Chondrocyte (in vitro differentiated cells): Measurements from ENCODE around the gene LRRC31. TPM values are rescaled to one million over a fixed set of nuclear protein-coding genes. Genes with fewer than 3 reads are reported as not detected.

Experiments
- DNase-seq: peaks from one replicate; pipeline ENCODE4 v3.0.0; 2021; ENCODE audit warnings: mixed read lengths, low spot score
- H3K27ac Mint-ChIP-seq: one replicate; pipeline ENCODE4 v1.8.0; 2021; ENCODE audit warnings: mild to moderate bottlenecking, moderate library complexity, mixed read lengths; ENCODE audit not compliant: unreplicated experiment
- H3K27me3 Mint-ChIP-seq: 2 replicates; pipeline ENCODE4 v1.8.0; 2021; ENCODE audit warnings: low read depth, mixed read lengths
- H3K36me3 Mint-ChIP-seq: 2 replicates; pipeline ENCODE4 v1.8.0; 2021; ENCODE audit warnings: low read depth, mixed read lengths
- H3K4me1 Mint-ChIP-seq: 2 replicates; pipeline ENCODE4 v1.8.0; 2021; ENCODE audit warnings: low read depth, mild to moderate bottlenecking, mixed read lengths
- H3K4me3 Mint-ChIP-seq: one replicate; pipeline ENCODE4 v1.8.0; 2021; ENCODE audit warnings: mild to moderate bottlenecking, moderate library complexity, mixed read lengths; ENCODE audit not compliant: unreplicated experiment
- H3K9me3 Mint-ChIP-seq: 2 replicates; pipeline ENCODE4 v1.8.0; 2021; ENCODE audit warnings: low read depth, mixed read lengths
- CTCF ChIP-seq: fragments of 200-600 bp; sonication (generic); IDR thresholded peaks from 2 replicates; pipeline ENCODE4 v1.5.0; 2021; ENCODE audit warnings: antibody characterized with exemption, mild to moderate bottlenecking, moderate library complexity
- total RNA-seq: library from RNA; stranded (reverse); gene quantifications from 3 replicates; pipeline ENCODE4 v1.2.1, GENCODE V29; 2021

The LRRC31 gene
- total RNA-seq, 1 donor from 2014 or later, result not detected

GRCh38 chr3:169850618-169851017 is 19.1 kb downstream of the LRRC31 start:
- Mint-ChIP-seq H3K4me3 (no peak overlapping the region), H3K9me3 (no peaks in the 10 kb centered on the region), H3K4me1 (peaks cover 3% of the 10 kb centered on the region), H3K27ac (no peak overlapping the region), H3K27me3 (peaks cover 12% of the 10 kb centered on the region), H3K36me3 (no peaks in the 10 kb centered on the region)
- no peak for TF ChIP-seq CTCF
- no peak for DNase-seq

- Mint-ChIP-seq H3K27me3 (peaks cover 9% of the 10 kb centered on the region), H3K4me1 (peaks cover 3% of the 10 kb centered on the region), H3K27ac (no peak overlapping the region), H3K9me3 (peaks cover 2% of the 10 kb centered on the region), H3K4me3 (no peak overlapping the region), H3K36me3 (no peaks in the 10 kb centered on the region)
- no peak for DNase-seq
- no peak for TF ChIP-seq CTCF
Measured at GRCh38 chr3:169848741-169849140, 21.0 kb downstream of the LRRC31 start.

GRCh38 chr3:169847896-169848295 is 21.8 kb downstream of the LRRC31 start:
- no peak for TF ChIP-seq CTCF
- Mint-ChIP-seq H3K36me3 (no peaks in the 10 kb centered on the region), H3K27ac (no peak overlapping the region), H3K27me3 (peaks cover 7% of the 10 kb centered on the region), H3K4me3 (no peak overlapping the region), H3K9me3 (peaks cover 5% of the 10 kb centered on the region), H3K4me1 (peaks cover 3% of the 10 kb centered on the region)
- DNase-seq, result no peak

- Mint-ChIP-seq H3K36me3 (no peaks in the 10 kb centered on the region), H3K27ac (no peak overlapping the region), H3K9me3 (peaks cover 5% of the 10 kb centered on the region), H3K4me1 (peaks cover 3% of the 10 kb centered on the region), H3K4me3 (no peak overlapping the region), H3K27me3 (peaks cover 4% of the 10 kb centered on the region)
- TF ChIP-seq CTCF, result no peak
- no peak for DNase-seq
Measured at GRCh38 chr3:169846458-169847193, 23.1 kb downstream of the LRRC31 start.

DNA sequence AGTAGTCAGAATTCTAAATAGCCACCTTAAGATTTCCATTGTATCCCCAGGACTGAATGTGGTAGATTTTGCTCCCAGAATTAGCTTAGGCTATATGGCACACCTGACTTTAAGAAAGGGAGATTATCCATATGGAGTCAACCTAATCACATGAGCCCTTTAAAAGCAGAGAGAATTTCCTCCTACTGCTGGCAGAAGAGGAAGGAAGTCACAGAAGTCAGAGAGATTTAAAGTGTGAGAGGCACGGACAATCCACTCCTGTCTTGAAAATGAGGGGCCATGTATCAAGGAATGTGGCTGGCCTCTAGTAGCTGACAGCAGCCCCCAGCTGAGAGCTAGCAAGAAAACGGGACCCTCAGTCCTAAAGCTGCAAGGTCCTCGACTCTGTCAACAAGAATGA is 26.8 kb downstream of the LRRC31 start:
- no peak for TF ChIP-seq CTCF
- Mint-ChIP-seq H3K4me1 (peaks cover 3% of the 10 kb centered on the region), H3K27me3 (peaks cover 4% of the 10 kb centered on the region), H3K9me3 (peaks cover 5% of the 10 kb centered on the region), H3K36me3 (no peaks in the 10 kb centered on the region), H3K27ac (no peak overlapping the region), H3K4me3 (no peak overlapping the region)
- DNase-seq, result no peak
